Retinal pigment epithelial cell (primary cell): ENCODE results near the gene ISOC2.

Experiments used
- DNase-seq: peaks from one replicate; pipeline ENCODE4 v3.0.0-alpha.2; 2010; ENCODE audit warnings: low read depth
- H3K4me3 ChIP-seq: 2 replicates; pipeline ENCODE4 v1.5.1; 2011; ENCODE audit warnings: mild to moderate bottlenecking, low read length, control low read depth, moderate library complexity
- CTCF ChIP-seq: conservative IDR thresholded peaks from 2 replicates; pipeline ENCODE4 v1.5.1; 2011; ENCODE audit warnings: low read depth, low read length, control low read depth, inconsistent platforms

Gene ISOC2

GRCh38 chr19:55493645-55494171 lies 32.3 kb upstream of the ISOC2 start:
- no peak overlapping the region for H3K4me3 ChIP-seq
- no peak for DNase-seq

GRCh38 chr19:55493052-55493644 lies 31.7 kb upstream of the ISOC2 start:
- no peak for TF ChIP-seq CTCF
- no peak overlapping the region for H3K4me3 ChIP-seq
- no peak for DNase-seq

More at GRCh38 chr19:55493645-55494171, 32.3 kb upstream of the ISOC2 start:
- TF ChIP-seq CTCF, result no peak

- TF ChIP-seq CTCF, result no peak
- no peak overlapping the region for H3K4me3 ChIP-seq
- DNase-seq, result no peak
Measured at GRCh38 chr19:55492362-55492944, 31.0 kb upstream of the ISOC2 start.

GRCh38 chr19:55491546-55492360 lies 30.3 kb upstream of the ISOC2 start:
- no peak for DNase-seq
- no peak for TF ChIP-seq CTCF
- no peak overlapping the region for H3K4me3 ChIP-seq

GRCh38 chr19:55490478-55491432 lies 29.3 kb upstream of the ISOC2 start:
- no peak for DNase-seq
- H3K4me3 ChIP-seq, result no peak overlapping the region
- TF ChIP-seq CTCF, result no peak

GRCh38 chr19:55489711-55490477 lies 28.5 kb upstream of the ISOC2 start:
- DNase-seq, result no peak
- no peak for TF ChIP-seq CTCF
- no peak overlapping the region for H3K4me3 ChIP-seq
